Suprapubic skin (tissue), 3 donors: Measurements from ENCODE around the gene CHN1.

Experiments used
- CTCF ChIP-seq, 2 donors: fragments of 200-600 bp in 1 of 2; fragments of 450-650 bp in 1 of 2; sonication (generic) in 1 of 2; IDR thresholded peaks; one replicate each; pipeline ENCODE4 v1.5.1; 2016 to 2019; ENCODE audit warnings: antibody characterized with exemption in 2 of 2, mild to moderate bottlenecking in 1 of 2, moderate library complexity in 1 of 2
- POLR2A ChIP-seq, 2 donors: fragments of 450-650 bp; IDR thresholded peaks; one replicate each; pipeline ENCODE4 v1.6.1; 2017; ENCODE audit warnings: antibody characterized with exemption in 2 of 2, mild to moderate bottlenecking in 2 of 2, moderate library complexity in 2 of 2

- TF ChIP-seq CTCF (IDR thresholded peaks at IDR 0.05) (no peak), POLR2A (IDR thresholded peaks at IDR 0.05) (no peak)
Observed at GRCh38 chr2:174863183-174863582, 142.0 kb downstream of the CHN1 start.
